Measurements from ENCODE around the gene PDE1A. TPM values are rescaled to one million over a fixed set of nuclear protein-coding genes. Genes with fewer than 3 reads are reported as not detected.

PDE1A gene
- total and polyA plus RNA-seq, 7 experiments from 2014 or later = not detected

- H3K27ac ChIP-seq (ENCODE audit: low read depth, low read length) = no peak overlapping the region
- H3K4me1 Mint-ChIP-seq = no peaks in the 10 kb centered on the region
- CTCF ChIA-PET = no interaction called here
- no peaks in the 10 kb centered on the region for H3K4me1 ChIP-seq (ENCODE audit: control insufficient read depth in 2 of 2, insufficient read depth in 2 of 2, low read length in 2 of 2)
- peaks cover 0 to 7% (median 0%) of the 10 kb centered on the region in 3 experiments for H3K9me3 ChIP-seq (ENCODE audit: control insufficient read depth in 2 of 3, low read length in 3 of 3)
- H3K36me3 ChIP-seq (ENCODE audit: control insufficient read depth in 2 of 3, insufficient read depth in 3 of 3, low read length in 3 of 3) = no peaks in the 10 kb centered on the region
- ATAC-seq (no peak), DNase-seq (no peak)
- POLR2A ChIA-PET = no interaction called here
- H3K9me3 Mint-ChIP-seq = peaks cover 5 to 34% (median 15%) of the 10 kb centered on the region in 11 donors
- no peaks in the 10 kb centered on the region for H3K27me3 ChIP-seq (ENCODE audit: control insufficient read depth in 2 of 2, insufficient read depth in 2 of 2, low read length in 2 of 2)
- H3K36me3 Mint-ChIP-seq = peaks cover 0 to 6% (median 0%) of the 10 kb centered on the region in 5 donors
- H3K4me3 Mint-ChIP-seq = no peak overlapping the region
- H3K4me3 ChIP-seq (ENCODE audit: low read length) = no peak overlapping the region
- no peaks in the 10 kb centered on the region for H3K27me3 Mint-ChIP-seq
- intact Hi-C loops (cut with micrococcal nuclease) = no loop called here
- no peak overlapping the region for H3K27ac Mint-ChIP-seq
These were observed 51.0 kb downstream of the PDE1A start for GRCh38 chr2:182375862-182376261.

GRCh38 chr2:182372661-182373060 is 54.2 kb downstream of the PDE1A start:
- Histone ChIP-seq H3K36me3 (ENCODE audit: control insufficient read depth in 2 of 3, insufficient read depth in 3 of 3, low read length in 3 of 3) (no peaks in the 10 kb centered on the region), H3K4me3 (ENCODE audit: low read length) (no peak overlapping the region), H3K4me1 (ENCODE audit: control insufficient read depth in 2 of 2, insufficient read depth in 2 of 2, low read length in 2 of 2) (no peaks in the 10 kb centered on the region), H3K27me3 (ENCODE audit: control insufficient read depth in 2 of 2, insufficient read depth in 2 of 2, low read length in 2 of 2) (no peaks in the 10 kb centered on the region), H3K9me3 (ENCODE audit: control insufficient read depth in 2 of 3, low read length in 3 of 3) (peaks cover 0 to 7% (median 0%) of the 10 kb centered on the region in 3 experiments), H3K27ac (ENCODE audit: low read depth, low read length) (no peak overlapping the region)
- ChIA-PET CTCF (no interaction called here), POLR2A (no interaction called here)
- H3K27ac Mint-ChIP-seq = no peak overlapping the region
- H3K4me1 Mint-ChIP-seq = no peaks in the 10 kb centered on the region
- peaks cover 0 to 3% (median 0%) of the 10 kb centered on the region in 5 donors for H3K27me3 Mint-ChIP-seq
- H3K9me3 Mint-ChIP-seq = peaks cover 0 to 29% (median 14%) of the 10 kb centered on the region in 11 donors
- ATAC-seq (no peak), DNase-seq (no peak)
- intact Hi-C loops (cut with micrococcal nuclease) = loop anchor here in 1 of 2 donors (1.0 kb wide), 1 partner anchor 38 kb away; no protein-coding TSS in a partner anchor
- H3K4me3 Mint-ChIP-seq = no peak overlapping the region
- H3K36me3 Mint-ChIP-seq = peaks cover 0 to 10% (median 0%) of the 10 kb centered on the region in 5 donors

GRCh38 chr2:182368996-182369395 is 57.8 kb downstream of the PDE1A start:
- intact Hi-C loops (cut with micrococcal nuclease) = no loop called here
- peaks cover 0 to 16% (median 0%) of the 10 kb centered on the region in 11 donors for H3K9me3 Mint-ChIP-seq
- CTCF ChIA-PET = no interaction called here
- ATAC-seq (no peak), DNase-seq (no peak)
- Histone ChIP-seq H3K4me3 (ENCODE audit: low read length) (no peak overlapping the region), H3K9me3 (ENCODE audit: control insufficient read depth in 2 of 3, low read length in 3 of 3) (no peaks in the 10 kb centered on the region), H3K4me1 (ENCODE audit: control insufficient read depth in 2 of 2, insufficient read depth in 2 of 2, low read length in 2 of 2) (no peaks in the 10 kb centered on the region), H3K27ac (ENCODE audit: low read depth, low read length) (no peak overlapping the region), H3K27me3 (ENCODE audit: control insufficient read depth in 2 of 2, insufficient read depth in 2 of 2, low read length in 2 of 2) (no peaks in the 10 kb centered on the region), H3K36me3 (ENCODE audit: control insufficient read depth in 2 of 3, insufficient read depth in 3 of 3, low read length in 3 of 3) (no peaks in the 10 kb centered on the region)
- H3K27ac Mint-ChIP-seq = no peak overlapping the region
- H3K4me1 Mint-ChIP-seq = no peaks in the 10 kb centered on the region
- H3K4me3 Mint-ChIP-seq = no peak overlapping the region
- H3K36me3 Mint-ChIP-seq = peaks cover 0 to 3% (median 0%) of the 10 kb centered on the region in 5 donors
- H3K27me3 Mint-ChIP-seq = peaks cover 0 to 3% (median 0%) of the 10 kb centered on the region in 5 donors
- POLR2A ChIA-PET = no interaction called here

- intact Hi-C loops (cut with micrococcal nuclease) = no loop called here
- H3K4me3 ChIP-seq (ENCODE audit: low read length) = no peak overlapping the region
- Mint-ChIP-seq H3K9me3 (peaks cover 0 to 16% (median 0%) of the 10 kb centered on the region in 11 donors), H3K27ac (no peak overlapping the region), H3K27me3 (peaks cover 0 to 3% (median 0%) of the 10 kb centered on the region in 5 donors), H3K4me3 (no peak overlapping the region), H3K4me1 (no peaks in the 10 kb centered on the region), H3K36me3 (peaks cover 0 to 3% (median 0%) of the 10 kb centered on the region in 5 donors)
- no peaks in the 10 kb centered on the region for H3K36me3 ChIP-seq (ENCODE audit: control insufficient read depth in 2 of 3, insufficient read depth in 3 of 3, low read length in 3 of 3)
- CTCF ChIA-PET = no interaction called here
- POLR2A ChIA-PET = no interaction called here
- ATAC-seq (no peak), DNase-seq (no peak)
- H3K27ac ChIP-seq (ENCODE audit: low read depth, low read length) = no peak overlapping the region
- H3K4me1 ChIP-seq (ENCODE audit: control insufficient read depth in 2 of 2, insufficient read depth in 2 of 2, low read length in 2 of 2) = no peaks in the 10 kb centered on the region
- no peaks in the 10 kb centered on the region for H3K9me3 ChIP-seq (ENCODE audit: control insufficient read depth in 2 of 3, low read length in 3 of 3)
- no peaks in the 10 kb centered on the region for H3K27me3 ChIP-seq (ENCODE audit: control insufficient read depth in 2 of 2, insufficient read depth in 2 of 2, low read length in 2 of 2)
These were observed 58.4 kb downstream of the PDE1A start for GRCh38 chr2:182368446-182368845.

- H3K9me3 Mint-ChIP-seq = peaks cover 0 to 10% (median 1%) of the 10 kb centered on the region in 11 donors
- H3K36me3 Mint-ChIP-seq = peaks cover 0 to 3% (median 0%) of the 10 kb centered on the region in 5 donors
- peaks cover 0 to 3% (median 0%) of the 10 kb centered on the region in 5 donors for H3K27me3 Mint-ChIP-seq
- CTCF ChIA-PET = no interaction called here
- intact Hi-C loops (cut with micrococcal nuclease) = no loop called here
- POLR2A ChIA-PET = no interaction called here
- no peak for DNase-seq
- ATAC-seq = no peak
- Histone ChIP-seq H3K4me3 (ENCODE audit: low read length) (no peak overlapping the region), H3K27ac (ENCODE audit: low read depth, low read length) (no peak overlapping the region), H3K36me3 (ENCODE audit: control insufficient read depth in 2 of 3, insufficient read depth in 3 of 3, low read length in 3 of 3) (no peaks in the 10 kb centered on the region), H3K27me3 (ENCODE audit: control insufficient read depth in 2 of 2, insufficient read depth in 2 of 2, low read length in 2 of 2) (no peaks in the 10 kb centered on the region), H3K4me1 (ENCODE audit: control insufficient read depth in 2 of 2, insufficient read depth in 2 of 2, low read length in 2 of 2) (no peaks in the 10 kb centered on the region), H3K9me3 (ENCODE audit: control insufficient read depth in 2 of 3, low read length in 3 of 3) (no peaks in the 10 kb centered on the region)
- H3K4me1 Mint-ChIP-seq = no peaks in the 10 kb centered on the region
- H3K27ac Mint-ChIP-seq = no peak overlapping the region
- no peak overlapping the region for H3K4me3 Mint-ChIP-seq
These were observed 59.4 kb downstream of the PDE1A start for GRCh38 chr2:182367401-182367800.

- POLR2A ChIA-PET = no interaction called here
- no peak for ATAC-seq
These were observed 60.2 kb downstream of the PDE1A start for GRCh38 chr2:182366628-182367027.

GRCh38 chr2:182365855-182366254 is 61.0 kb downstream of the PDE1A start:
- H3K36me3 ChIP-seq (ENCODE audit: control insufficient read depth in 2 of 3, insufficient read depth in 3 of 3, low read length in 3 of 3) = no peaks in the 10 kb centered on the region
- H3K27me3 ChIP-seq (ENCODE audit: control insufficient read depth in 2 of 2, insufficient read depth in 2 of 2, low read length in 2 of 2) = no peaks in the 10 kb centered on the region
- ChIA-PET CTCF (no interaction called here), POLR2A (no interaction called here)
- intact Hi-C loops (cut with micrococcal nuclease) = no loop called here
- no peak for DNase-seq
- H3K9me3 ChIP-seq (ENCODE audit: control insufficient read depth in 2 of 3, low read length in 3 of 3) = no peaks in the 10 kb centered on the region
- Mint-ChIP-seq H3K27ac (no peak overlapping the region), H3K4me1 (no peaks in the 10 kb centered on the region), H3K36me3 (peaks cover 0 to 3% (median 0%) of the 10 kb centered on the region in 5 donors), H3K9me3 (peaks cover 0 to 10% (median 1%) of the 10 kb centered on the region in 11 donors), H3K27me3 (peaks cover 0 to 3% (median 0%) of the 10 kb centered on the region in 5 donors), H3K4me3 (no peak overlapping the region)
- ATAC-seq = no peak
- no peak overlapping the region for H3K27ac ChIP-seq (ENCODE audit: low read depth, low read length)
- no peaks in the 10 kb centered on the region for H3K4me1 ChIP-seq (ENCODE audit: control insufficient read depth in 2 of 2, insufficient read depth in 2 of 2, low read length in 2 of 2)
- H3K4me3 ChIP-seq (ENCODE audit: low read length) = no peak overlapping the region

More at GRCh38 chr2:182366628-182367027, 60.2 kb downstream of the PDE1A start:
- Histone ChIP-seq H3K9me3 (ENCODE audit: control insufficient read depth in 2 of 3, low read length in 3 of 3) (no peaks in the 10 kb centered on the region), H3K36me3 (ENCODE audit: control insufficient read depth in 2 of 3, insufficient read depth in 3 of 3, low read length in 3 of 3) (no peaks in the 10 kb centered on the region), H3K4me3 (ENCODE audit: low read length) (no peak overlapping the region), H3K27me3 (ENCODE audit: control insufficient read depth in 2 of 2, insufficient read depth in 2 of 2, low read length in 2 of 2) (no peaks in the 10 kb centered on the region), H3K4me1 (ENCODE audit: control insufficient read depth in 2 of 2, insufficient read depth in 2 of 2, low read length in 2 of 2) (no peaks in the 10 kb centered on the region), H3K27ac (ENCODE audit: low read depth, low read length) (no peak overlapping the region)
- H3K36me3 Mint-ChIP-seq = peaks cover 0 to 3% (median 0%) of the 10 kb centered on the region in 5 donors
- H3K27me3 Mint-ChIP-seq = peaks cover 0 to 3% (median 0%) of the 10 kb centered on the region in 5 donors
- DNase-seq = no peak
- intact Hi-C loops (cut with micrococcal nuclease) = no loop called here
- CTCF ChIA-PET = no interaction called here
- no peak overlapping the region for H3K27ac Mint-ChIP-seq
- peaks cover 0 to 10% (median 1%) of the 10 kb centered on the region in 11 donors for H3K9me3 Mint-ChIP-seq
- H3K4me3 Mint-ChIP-seq = no peak overlapping the region
- H3K4me1 Mint-ChIP-seq = no peaks in the 10 kb centered on the region

Measured in naive thymus-derived CD4-positive, alpha-beta T cell (primary cell).